NOMO-1 treated with DMSO at 0.1 percent for 48 hours (cell line): Measurements from ENCODE around the gene CACNA2D4.
"Not testable (repeated sequence)": the region's sequence is repeated elsewhere in the genome, so short reads cannot be mapped to it uniquely, and the experiment has no call there.

Experiments
- DNase-seq: peaks from one replicate; lab custom pipeline; 2025; ENCODE audit not compliant: unreplicated experiment; lab: John Stamatoyannopoulos, UW

The CACNA2D4 gene

GRCh38 chr12:1833596-1834028 lies 84.8 kb downstream of the CACNA2D4 start:
- DNase-seq = no peak

GRCh38 chr12:1832801-1833595 lies 85.5 kb downstream of the CACNA2D4 start:
- no peak for DNase-seq

DNA sequence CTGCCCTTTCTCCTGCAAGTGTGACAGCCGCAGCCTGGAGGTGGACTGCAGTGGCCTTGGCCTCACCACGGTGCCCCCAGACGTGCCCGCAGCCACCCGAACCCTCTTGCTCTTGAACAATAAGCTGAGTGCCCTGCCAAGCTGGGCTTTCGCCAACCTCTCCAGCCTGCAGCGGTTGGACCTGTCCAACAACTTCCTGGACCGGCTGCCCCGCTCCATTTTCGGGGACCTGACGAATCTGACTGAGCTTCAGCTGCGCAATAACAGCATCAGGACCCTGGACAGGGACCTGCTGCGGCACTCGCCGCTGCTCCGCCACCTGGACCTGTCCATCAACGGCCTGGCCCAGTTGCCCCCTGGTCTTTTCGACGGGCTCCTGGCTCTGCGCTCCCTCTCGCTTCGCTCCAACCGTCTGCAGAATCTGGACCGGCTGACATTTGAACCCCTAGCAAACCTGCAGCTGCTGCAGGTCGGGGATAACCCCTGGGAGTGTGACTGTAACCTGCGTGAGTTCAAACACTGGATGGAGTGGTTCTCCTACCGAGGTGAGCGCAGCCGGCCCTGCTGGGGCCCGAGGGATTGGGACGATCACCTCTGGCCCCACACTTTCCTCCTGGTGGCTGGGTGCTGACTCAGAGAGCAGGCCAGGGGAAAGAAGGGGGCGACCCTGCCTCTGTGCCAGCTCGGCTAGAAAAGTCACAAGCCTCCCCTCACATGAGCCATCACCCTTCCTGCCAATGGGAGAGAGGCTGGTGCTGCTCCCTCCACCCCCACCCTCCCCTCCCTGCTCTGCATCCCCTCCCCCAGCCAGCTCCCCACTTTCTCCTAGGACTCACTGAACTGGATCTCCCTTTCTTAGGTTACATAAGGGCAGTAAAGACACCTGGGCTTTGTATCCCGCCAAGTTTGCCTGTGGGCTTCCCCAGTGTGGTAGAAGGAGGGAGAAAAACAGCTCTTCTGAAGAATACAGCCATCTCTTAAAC lies 87.2 kb downstream of the CACNA2D4 start:
- DNase-seq = no peak

DNA sequence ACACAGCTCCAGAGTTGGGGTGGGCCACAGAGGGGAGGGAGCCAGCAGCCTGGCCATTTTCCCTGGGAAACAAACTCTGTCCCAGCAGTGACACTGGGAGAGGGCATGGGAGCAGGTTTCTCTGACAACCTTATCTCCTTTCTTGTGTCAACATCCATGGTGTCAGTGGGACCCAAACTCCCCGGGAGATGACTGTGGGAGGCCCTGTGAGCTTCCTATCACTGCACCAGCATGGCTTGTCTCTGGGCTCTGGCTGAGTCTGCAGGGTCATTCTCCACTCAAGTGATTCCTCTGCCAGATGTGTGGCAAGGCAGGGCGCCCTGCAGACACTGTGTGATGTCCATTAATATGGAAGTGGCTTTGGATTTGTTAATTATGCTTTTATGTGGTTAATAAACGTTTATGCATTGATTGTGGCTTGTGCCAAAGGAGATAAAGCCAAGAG lies 88.0 kb downstream of the CACNA2D4 start:
- no peak for DNase-seq

DNA sequence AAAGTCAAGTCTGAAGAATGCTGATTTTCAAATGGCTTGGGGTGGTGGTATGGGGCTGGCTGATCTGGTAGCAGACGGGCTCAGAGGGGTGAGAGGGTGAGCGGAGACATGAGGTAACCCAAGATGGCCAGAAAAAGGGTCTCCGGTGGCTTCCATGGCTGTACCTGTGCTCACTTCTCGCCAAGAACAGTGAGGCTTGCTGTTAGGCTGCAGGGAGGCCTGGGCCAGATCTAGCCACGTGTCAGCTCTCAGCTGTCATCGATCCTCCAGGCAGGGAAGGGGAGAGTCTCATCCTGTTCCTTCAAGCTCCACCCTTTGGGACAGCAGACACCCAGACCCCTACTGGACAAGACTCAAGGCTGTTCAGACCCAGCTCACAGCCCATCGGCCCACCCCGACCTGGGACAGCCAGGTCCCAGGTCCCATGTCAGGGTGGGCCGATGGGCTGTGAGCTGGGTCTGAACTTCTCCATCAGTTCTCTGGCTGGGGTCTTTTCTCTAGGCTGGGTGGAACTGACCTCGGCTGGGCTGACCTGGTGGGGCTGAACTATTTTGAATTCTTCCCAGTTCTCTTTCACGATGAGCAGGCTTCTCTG lies 89.0 kb downstream of the CACNA2D4 start:
- DNase-seq = no peak

GRCh38 chr12:1828856-1829255 lies 89.6 kb downstream of the CACNA2D4 start:
- no peak for DNase-seq

DNA sequence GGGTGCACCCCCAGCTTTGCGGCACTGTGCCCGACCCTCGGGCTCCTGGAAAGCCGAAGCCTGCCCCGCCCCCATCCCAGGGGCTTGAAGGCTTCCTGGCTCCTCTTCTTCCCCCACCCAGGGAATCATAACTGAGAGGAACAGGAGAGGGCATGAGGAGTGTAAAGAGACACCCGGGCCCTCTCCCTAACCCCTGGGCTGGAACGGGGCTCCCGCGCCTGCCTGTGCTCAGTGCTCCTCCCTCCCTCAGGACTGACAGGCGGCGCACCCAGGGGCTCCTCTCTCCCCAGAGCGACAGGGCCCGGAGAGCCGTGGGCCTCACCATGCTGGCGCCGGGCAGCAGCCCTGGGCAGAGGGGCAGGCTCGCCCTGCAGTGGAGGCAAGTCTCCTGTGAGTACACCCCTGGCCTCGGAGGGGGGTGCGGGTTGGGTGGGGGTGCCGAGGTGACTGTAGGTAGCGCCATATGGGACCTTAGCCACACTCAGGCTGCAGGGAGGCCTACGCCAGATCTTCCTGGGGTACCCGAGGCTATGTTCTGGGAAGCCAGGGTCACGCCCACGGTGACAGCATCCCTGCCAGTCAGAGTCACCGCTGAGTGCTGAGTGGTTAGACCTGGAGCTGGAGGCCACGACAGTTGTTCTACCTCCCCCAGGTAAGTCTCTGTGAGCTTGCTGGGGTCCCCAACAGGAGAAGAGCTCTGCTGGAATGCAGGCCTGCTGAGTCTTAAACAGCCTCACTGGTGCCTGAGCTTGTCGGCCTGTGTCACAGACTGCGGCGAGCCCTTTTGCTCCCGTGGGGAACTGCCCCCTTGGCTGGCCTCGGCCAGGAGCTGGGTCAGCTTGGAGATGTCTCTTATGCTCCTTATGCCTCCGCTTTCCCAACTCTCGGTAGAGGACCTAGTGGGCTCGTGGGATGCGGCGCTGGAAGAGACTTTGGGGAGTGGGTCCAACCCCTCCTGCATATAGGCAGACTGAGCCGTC lies 90.3 kb downstream of the CACNA2D4 start:
- DNase-seq = no peak

DNA sequence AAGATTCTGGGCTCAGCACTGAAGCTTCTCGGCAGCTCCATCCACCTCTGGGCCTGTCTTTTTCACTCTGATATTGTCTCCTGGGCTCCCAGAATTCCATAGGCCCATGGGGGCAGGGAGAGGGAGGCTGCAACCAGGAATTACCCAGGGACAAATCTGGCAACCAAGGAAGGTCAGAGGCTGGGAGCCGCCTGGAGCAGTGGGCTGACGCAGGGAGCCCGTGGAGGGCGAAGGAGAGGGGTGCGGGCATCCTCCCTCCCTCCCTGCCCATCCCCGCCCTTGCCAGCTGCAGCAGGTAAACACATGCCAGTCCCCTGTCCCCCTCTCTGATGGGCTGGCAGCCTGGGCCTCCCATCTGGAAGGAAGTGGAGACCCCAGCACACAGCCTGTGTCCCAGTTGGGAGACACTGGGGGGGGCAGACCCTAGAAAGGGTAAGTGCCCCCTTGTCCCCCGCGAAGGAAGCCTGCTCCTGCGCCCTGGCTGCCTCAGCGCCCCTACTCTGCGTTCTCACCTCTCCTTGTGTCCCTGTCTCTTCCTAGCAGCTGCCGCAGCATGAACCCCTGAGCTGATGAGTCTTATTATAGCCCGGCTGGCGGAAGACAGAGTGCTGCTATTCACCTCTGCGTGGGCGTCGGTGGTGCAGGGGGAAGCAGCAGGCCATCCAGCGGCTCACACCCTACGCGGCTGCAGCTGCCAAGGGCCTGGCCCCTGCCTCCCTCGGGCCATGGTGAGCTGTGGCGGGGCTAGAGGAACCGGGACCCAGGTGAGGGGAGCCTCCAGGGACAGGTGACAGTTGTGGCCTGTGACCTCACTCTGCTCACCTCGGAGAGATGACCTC lies 91.4 kb downstream of the CACNA2D4 start:
- no peak for DNase-seq

GRCh38 chr12:1826401-1826800 lies 92.1 kb downstream of the CACNA2D4 start:
- no peak for DNase-seq

DNA sequence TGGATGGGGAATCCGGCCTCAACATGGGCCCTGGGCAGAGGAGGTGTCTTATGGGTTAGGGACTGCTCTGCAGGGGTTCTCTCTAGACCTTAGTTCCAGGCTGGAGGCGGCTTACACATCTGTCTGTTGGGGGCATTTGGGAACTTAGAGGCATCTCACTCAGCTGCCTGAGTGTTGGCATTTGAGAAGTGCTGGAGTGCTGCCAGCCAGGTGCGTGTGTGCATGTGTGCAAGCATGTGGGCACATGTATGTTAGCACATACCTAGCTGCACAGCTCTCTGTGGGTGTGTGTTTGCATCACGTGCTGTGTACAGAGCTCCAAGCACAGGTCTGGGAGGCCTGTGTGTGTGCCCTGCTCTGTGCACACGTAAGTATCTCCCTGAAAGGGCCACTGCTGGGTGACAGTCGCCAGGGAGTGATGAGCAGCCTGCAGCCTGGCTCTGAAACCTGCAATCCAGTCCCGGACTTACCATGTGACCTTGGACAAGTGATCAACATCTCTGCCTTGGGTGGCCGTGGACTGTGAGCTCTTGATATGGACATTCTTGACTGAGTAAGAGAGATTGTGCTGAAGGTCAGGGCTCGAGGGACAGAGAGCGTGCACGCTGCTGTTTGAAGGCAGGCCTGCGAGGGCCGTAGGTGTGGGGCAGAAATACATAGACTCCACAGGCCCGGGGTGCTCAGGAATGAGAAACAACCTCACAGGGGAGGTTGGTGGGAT lies 92.9 kb downstream of the CACNA2D4 start:
- DNase-seq = no peak

DNA sequence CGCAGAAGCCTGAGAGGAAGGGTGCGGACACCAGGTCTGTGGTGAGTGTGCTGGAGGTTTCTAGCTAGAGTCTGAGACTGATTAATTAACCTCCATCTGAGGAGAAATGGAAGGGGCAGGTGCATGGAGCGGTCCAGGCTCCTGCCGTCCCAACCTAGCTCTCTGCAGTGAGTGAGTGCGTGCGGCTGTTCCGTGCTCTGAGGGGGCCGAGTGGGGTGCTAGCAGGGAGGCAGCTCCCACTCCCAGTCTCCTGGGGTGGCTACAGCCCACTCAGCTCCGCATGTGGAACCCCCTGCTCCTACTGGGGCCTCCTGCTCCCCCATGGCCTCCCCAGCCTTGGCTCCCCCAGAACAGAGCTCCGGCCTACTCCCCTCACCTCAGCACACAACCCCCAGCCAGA lies 95.2 kb downstream of the CACNA2D4 start:
- no peak for DNase-seq

DNA sequence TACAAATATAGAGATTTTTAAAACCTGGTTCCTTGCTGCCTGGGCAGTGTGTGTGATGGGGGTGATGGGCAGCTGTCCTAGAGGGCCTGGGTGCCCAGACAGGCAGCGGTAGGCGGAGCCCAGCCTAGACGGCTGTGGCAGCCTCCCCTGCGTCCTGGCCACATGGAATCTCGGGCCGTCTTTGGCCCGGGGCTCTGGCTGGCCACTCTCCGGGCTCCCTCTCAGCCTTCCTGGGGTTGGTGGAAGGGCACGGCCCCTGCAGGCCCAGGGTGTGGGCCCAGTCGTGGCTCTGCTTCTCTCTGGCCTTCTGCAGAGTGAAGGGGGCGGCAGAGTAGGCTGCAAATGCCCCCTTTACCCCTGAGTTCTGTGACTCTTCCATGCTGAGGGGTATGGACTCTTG lies 95.8 kb downstream of the CACNA2D4 start:
- no peak for DNase-seq

DNA sequence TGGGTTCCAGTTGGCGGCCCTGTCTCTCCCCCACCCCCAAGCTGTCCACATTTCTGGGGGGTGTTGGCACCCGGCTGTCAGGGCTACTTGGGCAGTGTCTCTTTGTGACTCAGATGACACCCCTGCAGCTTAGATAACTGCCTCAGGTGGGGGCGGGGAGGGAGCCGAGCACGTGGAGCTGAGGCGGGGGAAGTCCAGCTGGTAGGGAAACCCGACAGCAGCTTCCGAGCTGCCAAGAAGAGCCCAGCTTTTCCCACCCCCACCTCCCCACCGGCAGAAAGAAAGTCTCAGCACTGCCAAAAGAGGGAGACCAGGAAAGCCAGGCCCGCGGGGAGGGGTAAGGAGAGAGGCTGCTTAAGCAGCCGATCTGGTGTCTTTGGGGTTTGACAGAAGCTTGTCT lies 96.6 kb downstream of the CACNA2D4 start:
- no peak for DNase-seq

DNA sequence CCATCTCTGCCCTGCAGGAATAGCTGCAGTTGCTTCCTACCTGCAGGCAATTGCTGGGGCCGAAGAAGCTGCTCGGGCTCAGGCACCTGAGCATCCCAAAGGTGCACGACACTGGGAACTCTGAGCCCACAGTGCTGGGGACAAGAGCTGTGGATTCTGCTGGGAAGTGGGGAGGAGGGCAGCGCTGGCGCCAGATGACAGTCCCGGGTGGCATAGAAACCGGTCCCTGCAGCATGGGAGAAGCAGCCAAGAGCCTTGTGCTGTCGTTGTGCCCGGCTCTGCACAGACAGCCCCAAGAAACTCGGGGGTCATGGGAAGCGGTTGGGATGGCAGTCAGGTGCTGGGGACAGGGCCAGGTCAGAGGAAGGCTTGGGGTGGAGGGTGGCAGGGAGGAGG lies 97.6 kb downstream of the CACNA2D4 start:
- DNase-seq = no peak

DNA sequence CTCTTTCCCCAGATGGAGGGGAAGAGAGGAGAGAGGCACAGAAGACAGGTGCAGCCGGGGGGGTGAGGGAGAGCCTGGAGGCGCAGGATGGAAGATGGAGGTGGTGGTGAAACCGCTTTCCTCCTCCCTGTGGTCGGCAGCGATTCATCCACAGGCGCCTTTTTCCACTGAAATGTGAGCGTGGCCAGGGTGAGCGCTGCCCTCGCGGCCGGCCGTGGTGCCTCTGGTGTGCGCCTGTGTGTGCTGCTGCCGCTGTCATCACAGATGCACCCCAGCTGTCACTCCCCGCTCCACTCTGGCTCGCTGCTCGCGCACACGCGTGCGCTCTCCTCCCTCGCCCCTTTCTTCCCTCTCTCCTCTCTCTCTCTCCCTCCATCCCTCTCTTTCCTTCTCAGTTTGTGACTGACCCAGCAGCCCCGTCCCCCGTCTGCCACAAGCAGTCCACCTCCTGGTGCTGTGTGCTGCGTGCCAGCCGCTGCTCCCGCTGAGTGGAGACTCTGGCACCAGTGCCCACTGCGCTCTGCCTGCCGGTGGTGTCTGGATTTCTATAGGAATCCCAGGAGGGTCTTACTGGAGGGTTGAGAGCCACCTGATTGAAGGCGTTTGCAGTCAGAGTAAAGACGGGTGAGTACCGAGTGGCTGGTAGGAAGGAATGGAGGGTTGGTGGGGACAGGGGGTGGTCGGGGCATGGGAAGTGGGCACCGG lies 98.1 kb downstream of the CACNA2D4 start, which contains the start of gene LRTM2:
Gene LRTM2 (plus strand): TSS at position 375 of the 705 bp plus-strand sequence. CDS start 7,584 bp downstream, outside the sequence.
- no peak for DNase-seq

- DNase-seq = no peak
These were observed 98.9 kb downstream of the CACNA2D4 start for GRCh38 chr12:1819571-1819970.

DNA sequence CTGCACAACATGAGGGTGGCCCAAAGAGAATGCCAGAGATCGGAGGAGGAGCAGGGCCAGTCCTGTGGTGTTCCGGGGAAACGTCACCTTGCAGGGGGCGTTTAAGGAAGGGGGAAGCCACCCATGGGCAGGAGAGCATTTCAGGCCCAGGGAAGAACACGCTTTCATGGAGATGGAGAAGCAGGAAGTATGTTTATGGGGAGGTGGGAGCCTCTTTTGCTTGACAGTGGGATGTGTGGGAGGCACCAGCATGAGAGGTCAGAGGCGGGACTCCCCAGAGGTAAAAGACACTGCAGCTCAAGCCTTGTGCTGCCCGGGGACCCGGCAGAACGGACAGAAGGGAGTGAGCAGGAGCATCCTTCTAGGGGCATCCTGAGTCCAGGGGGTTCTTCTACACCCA lies 99.4 kb downstream of the CACNA2D4 start:
- DNase-seq = no peak

DNA sequence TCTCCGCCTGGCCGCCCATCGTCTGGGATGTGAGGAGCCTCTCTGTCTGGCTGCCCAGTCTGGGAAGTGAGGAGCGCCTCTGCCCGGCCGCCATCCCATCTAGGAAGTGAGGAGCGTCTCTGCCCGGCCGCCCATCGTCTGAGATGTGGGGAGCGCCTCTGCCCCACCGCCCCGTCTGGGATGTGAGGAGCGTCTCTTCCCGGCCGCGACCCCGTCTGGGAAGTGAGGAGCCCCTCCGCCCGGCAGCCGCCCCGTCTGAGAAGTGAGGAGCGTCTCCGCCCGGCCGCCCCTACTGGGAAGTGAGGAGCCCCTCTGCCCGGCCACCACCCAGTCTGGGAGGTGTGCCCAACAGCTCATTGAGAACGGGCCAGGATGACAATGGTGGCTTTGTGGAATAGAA lies 100.5 kb downstream of the CACNA2D4 start:
- DNase-seq = not testable (repeated sequence)
